ENCODE results near the gene ARPC1A. TPM values are rescaled to one million over a fixed set of nuclear protein-coding genes. Genes with fewer than 3 reads are reported as not detected.

The ARPC1A gene
- total RNA-seq, 1 donor from 2014 or later = 53.2 TPM

Other genes with a start within 250 kb of the ARPC1A start
- gene SMURF1, start 181.8 kb upstream of the ARPC1A start, total RNA-seq = 9.9 TPM
- not detected for gene KPNA7, start 117.8 kb upstream of the ARPC1A start, total RNA-seq
- gene MYH16, start 53.1 kb upstream of the ARPC1A start, total RNA-seq = not detected
- gene ARPC1B, start 48.8 kb downstream of the ARPC1A start, total RNA-seq = 44.9 TPM
- 10.4 TPM for gene PDAP1, start 82.7 kb downstream of the ARPC1A start, total RNA-seq
- gene BUD31, start 83.1 kb downstream of the ARPC1A start, total RNA-seq = 44.4 TPM
- gene PTCD1, start 112.9 kb downstream of the ARPC1A start, total RNA-seq = 5.7 TPM
- 29.2 TPM for gene CPSF4, start 113.0 kb downstream of the ARPC1A start, total RNA-seq
- 667 TPM for gene ATP5MF, start 140.3 kb downstream of the ARPC1A start, total RNA-seq
- 13.6 TPM for gene ZNF789, start 147.0 kb downstream of the ARPC1A start, total RNA-seq
- 39.7 TPM for gene ZNF394, start 174.4 kb downstream of the ARPC1A start, total RNA-seq
- gene ZKSCAN5, start 178.8 kb downstream of the ARPC1A start, total RNA-seq = 8.9 TPM
- 6.8 TPM for gene FAM200A, start 226.2 kb downstream of the ARPC1A start, total RNA-seq
- 31.3 TPM for gene ZNF655, start 232.7 kb downstream of the ARPC1A start, total RNA-seq

All from skeletal muscle tissue (tissue), 1 donor.